NCI-H1048 (cell line): ENCODE data around the gene CFAP92.

ENCODE experiments used
- DNase-seq: peaks from one replicate; lab custom pipeline; 2025; lab: John Stamatoyannopoulos, UW

The CFAP92 gene, protein sequence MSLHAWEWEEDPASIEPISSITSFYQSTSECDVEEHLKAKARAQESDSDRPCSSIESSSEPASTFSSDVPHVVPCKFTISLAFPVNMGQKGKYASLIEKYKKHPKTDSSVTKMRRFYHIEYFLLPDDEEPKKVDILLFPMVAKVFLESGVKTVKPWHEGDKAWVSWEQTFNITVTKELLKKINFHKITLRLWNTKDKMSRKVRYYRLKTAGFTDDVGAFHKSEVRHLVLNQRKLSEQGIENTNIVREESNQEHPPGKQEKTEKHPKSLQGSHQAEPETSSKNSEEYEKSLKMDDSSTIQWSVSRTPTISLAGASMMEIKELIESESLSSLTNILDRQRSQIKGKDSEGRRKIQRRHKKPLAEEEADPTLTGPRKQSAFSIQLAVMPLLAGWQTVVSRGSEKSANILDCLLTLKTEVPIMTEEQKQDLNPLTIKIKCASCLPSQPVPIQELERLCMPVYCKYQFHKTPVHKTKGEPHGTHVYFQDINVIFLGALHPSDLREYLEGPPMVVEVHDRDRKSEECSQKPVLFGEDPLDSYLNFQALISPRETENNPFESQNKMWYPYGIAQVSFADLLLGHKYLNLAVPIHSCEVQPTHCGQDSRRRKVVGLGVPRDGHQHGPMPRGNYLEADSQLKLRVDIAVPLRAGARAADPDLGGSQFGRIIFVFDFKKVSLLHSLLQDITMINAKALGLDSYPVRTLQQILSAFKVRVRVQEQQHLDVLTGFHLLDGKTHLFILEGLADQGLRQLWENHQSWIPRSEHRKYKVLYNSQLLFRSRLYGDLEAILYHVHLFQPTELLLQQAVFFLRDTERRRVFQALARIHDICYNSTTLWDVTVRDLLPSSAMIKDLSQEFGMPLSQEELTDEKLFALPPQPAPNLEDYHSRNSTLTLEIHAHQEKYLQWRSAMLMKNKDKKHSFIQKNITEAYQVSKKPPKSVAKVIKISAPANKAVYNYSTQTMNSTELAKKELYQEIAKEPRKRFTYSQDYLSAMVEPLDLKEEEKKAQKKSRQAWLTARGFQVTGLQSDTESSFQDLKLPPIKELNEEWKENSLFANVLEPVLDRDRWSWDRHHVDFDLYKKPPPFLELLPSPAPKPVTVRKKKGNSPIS

DNA sequence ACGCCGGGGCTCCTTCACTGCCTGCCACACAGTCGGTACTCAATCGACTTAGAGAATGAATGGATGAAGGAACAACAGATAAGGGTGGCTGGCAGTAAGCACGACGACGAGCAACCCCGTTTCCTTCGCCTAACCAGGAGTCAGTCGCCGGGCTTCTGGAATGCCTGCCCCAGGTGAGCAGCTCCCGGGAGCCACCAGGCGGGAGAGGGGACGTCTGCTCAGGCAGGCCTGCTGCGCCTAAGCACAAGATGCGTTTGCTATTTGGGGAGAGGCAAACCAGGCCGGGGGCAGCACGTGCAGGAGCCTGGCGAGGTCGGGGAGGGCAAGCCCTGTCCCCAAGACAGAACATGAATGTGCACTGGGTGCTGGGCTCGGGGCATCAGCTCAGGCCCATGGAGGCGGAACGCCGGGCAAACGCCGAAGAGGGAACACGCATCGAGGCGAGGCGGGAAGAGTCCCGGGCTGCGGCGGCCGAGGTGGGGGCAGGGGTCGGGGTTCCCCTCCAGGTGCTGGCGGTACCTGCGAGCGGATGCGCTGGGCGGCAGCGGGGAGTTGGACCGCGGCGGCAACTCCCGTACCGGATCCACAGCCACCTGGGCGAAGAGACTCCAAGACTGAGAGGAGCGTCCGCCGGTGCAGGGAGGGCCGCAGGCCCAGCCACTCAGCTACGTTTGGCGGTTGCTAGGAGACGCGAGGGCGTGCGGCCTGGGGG is at the start of gene CFAP92:
TSS of gene CFAP92 (minus strand) at position 616 of the 712 bp plus-strand sequence. CDS start 772 bp downstream, outside the sequence.
- no peak for DNase-seq

DNA sequence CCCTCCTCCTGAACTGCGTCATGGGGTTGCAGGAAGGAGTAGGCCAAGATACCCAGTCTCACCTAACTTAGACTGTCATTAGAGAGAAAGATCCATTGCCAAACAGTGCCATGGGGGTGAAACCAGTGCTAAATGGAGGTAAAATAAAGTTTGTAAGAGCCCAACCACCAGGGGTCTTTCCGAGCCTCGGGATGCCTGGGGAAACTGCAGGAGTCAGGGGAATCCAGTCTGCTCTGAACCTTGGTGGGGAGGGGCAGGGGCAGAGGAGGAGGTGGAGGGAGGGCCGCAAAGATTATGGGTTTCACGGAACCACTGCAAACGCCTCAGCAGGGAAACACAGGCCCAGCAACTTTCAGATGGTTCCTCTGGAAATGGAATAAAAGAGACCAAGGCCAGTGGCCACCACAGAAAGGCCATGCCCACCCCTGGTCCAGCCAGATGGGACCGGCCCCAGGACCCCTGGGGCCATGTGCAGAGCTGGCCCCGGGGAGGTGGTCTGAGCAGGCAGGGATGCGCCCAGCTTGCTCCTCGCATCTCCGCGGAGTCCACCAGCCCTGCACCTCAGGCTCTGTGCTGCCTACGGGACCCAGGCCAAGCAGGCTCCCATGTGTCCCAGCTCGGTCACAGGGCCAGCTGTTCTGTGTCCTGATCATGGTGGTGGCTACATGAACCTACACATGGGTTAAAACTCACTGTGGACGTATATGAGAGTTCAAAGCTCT is 46.9 kb upstream of the CFAP92 start:
- DNase-seq: no peak

DNA sequence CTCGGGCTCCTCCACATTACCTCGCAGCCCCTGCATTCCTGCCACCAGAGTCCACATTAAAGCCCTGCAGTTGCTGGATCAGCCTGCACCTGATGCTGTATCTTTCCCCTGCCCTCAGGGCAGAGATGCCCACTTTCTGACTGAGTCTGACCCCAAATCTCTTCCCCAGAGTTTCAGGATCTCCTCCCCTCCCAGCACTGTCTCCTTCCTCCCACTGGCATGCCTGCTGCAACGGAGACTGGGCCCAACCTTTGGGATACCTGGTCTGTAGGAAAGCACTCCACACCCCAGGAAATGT is 46.1 kb upstream of the CFAP92 start:
- no peak for DNase-seq

DNA sequence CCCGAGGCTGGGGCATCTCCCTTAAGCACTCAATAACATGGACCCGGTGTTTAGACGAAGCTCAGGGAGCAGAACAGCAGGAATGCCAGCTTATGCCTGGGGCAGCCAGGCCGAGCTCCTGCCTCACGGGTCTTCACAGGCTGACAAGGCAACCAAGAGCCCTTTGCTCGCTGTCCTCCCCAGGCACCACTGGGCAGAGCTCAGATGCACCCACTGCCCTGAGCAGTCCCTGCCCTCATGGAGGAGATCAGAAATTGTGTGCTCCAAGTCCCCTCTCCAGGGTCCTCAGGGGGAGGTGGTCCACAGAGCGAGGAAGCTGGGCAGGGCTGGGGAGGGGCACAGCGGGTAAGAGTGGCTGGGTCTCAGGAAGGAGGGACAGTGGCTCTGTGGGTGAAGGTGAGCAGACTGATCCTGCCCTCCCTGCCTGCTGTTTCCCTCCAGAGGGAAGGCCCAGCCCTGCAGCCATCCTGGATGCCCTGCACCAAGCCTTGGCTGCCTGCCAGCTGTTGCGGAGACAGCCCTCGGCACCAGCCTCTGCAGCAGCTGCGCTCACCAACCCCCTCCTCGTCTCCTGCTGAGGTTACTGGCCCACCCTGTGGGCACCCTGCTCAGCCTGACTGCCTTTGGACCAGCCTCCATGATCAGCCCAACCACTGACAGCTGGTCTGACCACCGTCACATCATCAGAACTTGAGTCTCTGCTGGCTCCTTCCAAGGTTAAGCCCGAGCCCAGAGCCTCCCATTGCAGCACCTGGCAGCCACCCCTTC is 45.6 kb upstream of the CFAP92 start:
- DNase-seq: no peak

DNA sequence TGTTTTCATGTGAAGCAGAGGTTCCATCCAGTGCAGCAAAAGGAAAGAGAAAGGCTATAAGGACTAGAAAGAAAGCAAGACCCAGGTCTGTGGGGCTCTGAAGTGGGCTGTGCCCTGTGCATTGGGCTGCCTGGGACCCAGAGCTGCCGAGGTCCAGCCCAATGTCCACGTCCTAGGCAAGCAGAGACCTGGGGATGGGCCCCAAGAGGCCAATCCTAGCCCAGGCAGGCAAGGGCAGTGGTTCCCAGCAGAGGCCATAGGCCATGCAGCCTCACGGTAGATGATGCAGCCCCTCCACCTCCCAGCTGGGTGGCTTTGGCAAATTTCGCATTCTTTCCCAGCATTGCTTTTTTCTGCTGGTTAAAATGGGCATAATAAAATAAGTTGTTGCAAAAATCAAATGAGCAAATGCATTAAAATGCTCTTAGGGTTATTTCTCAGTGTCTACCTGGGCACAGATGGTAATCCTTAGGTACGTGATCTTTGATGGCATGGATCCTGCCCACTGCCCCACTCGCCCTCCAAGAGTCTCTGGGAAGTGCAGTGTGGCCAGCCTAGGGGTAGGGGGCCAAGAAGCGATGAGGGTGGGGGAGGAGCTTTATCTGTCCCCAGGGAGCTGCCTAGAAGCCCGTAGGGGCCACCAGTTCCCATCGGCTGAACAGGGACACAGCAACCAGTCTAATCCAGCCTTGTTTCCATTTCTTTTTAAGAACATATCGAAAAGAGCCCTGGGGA is 44.4 kb upstream of the CFAP92 start:
- no peak for DNase-seq

DNA sequence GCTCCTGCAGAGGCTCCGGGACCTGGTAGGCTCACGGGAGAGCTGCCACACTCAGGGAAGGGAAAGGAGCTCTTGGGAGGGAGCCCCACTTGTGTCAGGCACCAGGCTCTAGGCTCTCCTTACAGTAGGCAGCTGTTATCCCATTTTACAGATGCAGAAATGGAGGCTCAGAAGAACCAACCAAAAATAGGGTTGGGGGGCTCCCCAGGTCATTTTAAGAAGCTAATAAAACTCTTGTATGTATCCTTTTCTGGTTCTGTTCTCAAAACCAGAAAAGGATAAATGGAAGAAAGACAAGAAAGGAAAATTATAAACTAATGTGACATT is 43.2 kb upstream of the CFAP92 start:
- DNase-seq: no peak

DNA sequence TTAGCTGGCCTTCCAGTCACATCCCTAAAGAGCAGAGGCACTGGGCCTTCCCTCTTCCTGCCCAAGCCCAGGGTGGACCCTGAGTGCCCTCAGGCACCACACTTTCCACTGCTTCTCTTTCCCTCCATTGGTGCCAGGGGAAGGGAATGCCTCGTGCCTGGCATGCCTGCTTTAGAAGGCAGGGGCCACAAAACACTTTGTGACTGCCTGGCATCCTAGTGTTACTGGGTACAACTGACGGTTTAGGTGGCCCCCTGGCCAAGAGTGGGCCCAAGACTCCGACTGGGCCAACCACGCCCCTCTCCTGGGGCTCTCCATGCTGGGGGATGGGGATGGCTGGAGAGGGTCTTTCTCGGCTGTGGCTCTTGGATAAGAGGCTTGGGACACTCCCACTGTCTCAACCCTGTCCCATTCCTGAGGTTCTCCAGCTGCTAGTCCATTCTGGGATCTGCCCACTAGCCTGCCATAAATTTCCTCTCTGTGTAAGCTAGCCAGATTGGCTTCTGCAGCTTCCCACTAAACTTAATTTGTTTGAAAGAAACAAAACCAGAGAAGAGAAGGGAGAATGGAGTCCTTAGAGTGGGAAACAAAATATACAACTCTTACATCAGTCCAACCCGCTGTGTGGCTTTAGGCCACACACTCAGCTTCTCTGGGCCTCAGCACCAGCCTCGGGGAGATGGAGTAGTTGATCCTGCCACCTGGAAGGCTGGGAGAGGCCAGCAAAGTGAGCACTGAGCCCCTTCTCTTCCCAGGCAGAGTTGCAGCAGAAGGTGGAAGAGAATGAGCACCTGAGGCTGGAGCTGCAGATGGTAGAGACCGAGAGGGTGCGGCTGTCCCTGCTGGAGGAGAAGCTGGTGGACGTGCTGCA is 42.6 kb upstream of the CFAP92 start:
- DNase-seq: no peak

DNA sequence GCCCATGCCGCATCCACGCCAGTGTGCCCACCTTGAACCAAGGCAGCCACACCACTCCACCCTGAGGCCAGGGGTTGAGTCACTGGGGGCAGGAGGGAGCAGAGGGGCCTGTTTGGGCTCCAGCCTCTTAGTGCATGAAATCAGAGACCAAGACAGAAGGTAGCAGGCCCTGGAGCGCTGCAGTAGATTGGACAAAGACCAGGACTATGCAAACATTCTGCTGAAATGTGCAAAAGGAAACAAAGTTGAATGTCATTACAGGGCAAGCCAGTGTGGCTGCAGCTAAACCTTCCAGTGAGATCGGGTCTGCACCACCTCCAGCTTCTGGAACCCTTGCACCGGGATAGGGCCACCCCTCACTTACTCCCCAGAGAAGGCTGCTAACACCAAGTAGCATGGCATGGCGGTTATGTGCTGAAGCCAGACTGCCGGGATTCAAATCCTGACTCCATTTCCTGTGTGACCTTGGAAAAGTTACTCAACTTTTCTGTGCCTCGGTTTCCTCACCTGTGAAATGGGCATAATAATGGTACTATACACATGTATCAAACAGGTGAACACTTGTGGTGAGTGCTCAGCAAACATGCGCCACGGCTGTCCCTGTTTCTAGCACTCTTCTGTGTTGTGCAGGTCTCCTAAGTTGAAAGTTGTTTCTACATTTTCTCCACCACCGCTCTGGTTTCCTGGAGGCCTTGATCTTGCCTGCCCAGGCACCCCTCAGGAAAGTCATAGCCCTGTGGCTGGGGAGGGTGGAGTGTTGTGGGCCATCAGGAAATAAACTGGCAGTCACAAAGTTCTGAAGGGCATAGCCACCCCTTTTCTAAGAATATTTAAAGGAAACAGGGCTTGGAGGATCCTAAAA is 41.7 kb upstream of the CFAP92 start:
- DNase-seq: no peak

DNA sequence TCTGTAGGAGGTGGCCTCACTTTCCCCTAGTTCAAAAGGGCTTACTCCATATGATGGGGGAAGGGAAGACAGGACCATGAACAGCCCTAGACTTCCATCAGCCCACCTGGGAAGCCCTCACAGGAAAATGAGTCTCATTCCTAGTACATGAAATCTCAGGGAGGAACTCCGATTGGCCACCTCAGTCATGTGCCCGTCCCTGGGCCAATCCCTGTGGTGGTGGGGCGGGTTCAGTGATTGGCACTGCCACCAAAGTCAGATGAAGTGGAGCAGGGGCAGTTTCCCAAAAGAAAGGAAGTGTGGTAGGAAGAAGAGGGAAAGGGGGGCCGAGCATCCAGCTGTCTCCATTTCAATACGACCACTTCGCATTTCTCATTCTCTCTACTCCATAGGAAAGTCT is 40.8 kb upstream of the CFAP92 start:
- no peak for DNase-seq

DNA sequence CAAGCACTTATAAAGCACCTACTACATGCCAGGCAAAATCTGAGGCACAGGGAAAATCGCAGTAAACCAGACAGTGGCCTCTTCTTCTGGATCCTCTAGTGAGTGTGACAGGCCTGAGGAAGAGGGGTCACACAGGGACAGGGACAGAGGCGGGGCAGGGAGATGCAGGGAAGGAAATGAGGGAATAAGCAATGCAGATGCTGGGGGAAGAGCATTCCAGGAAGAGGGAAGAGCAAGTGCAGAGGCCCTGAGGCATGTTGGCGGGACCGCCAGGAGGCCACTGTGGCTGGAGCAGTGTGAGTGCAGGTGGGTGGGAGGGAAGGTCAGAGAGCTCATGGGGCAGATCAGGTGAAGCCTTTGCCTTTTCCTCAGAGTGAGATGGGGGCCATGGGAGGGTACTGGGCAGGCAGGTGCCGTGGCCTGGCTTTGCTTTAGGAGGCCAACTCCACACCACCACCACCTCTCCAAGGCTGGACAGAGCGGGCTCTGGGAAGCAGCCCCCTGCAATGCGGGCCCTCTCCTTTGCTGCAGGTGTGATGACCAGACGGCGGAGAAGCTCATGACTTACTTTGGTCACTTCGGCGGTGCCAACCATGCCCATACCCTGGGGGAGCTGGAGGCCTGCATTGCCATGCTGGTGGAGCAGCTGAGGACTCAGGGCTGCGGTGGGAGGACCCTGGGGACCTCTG is 39.9 kb upstream of the CFAP92 start:
- DNase-seq: no peak

DNA sequence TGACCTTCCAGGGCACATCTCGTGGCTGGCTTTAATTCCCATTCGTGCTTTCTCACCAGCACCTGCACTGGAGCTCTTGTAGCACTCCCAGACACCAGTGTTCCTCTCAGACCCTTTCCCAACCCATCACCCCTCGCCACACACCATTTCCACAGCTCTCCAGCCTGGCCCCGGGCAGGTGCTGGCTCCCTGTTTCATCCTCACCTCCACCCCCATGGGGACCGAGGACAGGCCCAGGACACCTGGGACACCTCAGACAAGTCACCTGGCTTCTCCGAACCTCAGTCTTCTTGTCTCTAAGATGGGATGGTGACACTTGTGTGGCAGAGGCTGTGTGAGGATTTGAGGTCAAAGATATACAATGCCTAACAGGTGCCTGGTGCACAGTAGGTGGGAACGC is 39.3 kb upstream of the CFAP92 start:
- no peak for DNase-seq

DNA sequence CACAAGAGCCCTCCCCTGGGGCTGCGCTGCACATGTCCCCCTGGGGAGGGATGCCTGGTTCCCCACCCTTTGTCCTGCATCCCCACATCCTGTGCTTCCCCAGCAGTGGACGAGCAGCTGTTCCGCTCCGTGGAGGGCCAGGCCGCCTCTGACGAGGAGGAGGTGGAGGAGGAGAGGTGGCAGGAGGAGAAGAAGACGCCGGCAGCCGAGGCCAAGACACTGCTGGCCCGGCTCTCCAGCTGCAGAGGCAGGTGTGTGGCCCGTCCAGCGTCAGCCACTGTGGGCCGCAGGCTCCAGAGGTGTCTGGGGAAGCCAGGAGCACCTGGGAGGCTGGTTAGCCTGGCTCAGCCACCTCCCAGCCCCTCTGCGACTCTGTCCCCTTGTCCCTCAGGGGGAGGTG is 38.8 kb upstream of the CFAP92 start:
- no peak for DNase-seq

DNA sequence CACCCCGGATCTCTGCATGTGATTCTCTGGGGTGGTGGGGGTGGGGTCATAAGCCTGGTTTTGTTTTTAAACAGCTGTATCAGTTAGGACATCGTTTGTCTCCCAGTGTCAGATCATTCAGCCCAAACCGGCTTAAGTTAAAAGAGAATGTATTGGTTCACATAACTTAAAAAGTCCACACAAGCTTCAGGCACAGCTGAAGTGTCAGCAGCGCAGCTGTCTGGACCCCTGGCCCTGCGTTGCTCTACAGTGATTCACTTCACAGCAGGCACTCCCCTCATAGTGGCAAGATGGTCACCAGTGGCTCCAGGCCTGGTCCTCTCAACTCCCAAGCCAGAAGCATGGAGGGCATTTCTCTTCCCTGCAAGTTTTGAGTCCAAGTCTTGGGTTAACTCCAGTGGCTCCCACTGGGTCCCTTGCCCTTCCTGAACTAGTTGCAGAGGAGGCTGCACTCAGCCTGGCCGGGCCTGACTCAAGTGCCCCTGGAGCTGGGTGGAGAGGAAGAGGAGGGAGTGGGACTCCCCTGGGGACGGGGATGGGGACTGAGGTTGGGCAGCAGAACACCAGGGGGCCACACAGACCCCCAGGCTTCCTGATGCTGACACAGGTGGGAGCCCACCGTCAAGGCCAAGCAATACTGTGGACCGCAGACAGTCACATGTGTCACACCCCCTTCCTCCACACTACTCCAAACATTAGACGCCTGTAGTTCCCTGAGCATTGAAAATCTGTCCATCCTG is 37.8 kb upstream of the CFAP92 start:
- no peak for DNase-seq

DNA sequence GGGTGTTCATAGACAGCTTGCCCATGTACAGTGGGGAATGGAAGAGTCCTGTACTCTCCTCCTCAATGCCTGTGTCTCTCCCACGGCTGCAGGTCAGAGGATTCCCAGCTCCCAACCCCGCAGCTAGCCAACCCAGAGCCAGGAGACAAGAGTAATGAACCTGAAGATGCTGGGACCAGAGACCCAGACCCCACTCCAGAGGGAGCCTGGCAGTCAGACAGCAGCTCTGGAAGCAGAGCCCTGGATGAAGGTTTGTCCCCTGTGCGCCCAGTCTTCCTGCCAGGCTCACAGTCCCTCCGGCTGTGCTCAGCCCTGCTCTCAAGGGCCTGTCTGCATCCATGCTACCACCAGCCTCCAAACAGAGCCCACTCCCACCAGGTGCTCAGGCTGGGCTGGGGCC is 36.7 kb upstream of the CFAP92 start:
- DNase-seq: no peak

DNA sequence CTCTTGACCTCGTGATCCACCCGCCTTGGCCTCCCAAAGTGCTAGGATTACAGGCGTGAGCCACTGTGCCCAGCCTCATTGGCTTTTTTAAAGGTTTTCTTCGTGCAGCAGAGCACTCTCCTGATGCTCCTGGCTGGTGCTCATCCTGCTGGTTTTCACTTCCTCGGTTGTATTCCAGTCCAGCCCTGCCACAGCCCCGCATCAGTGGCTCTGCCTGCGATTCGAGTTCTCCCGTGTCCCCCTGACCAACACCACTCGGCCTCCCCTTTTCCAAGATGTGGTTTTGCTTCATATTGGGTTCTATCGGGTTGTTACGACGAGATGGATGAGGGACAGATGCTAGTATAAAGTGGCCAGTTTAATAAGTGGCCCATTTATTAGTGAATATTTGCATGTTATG is 35.0 kb upstream of the CFAP92 start:
- DNase-seq: no peak

DNA sequence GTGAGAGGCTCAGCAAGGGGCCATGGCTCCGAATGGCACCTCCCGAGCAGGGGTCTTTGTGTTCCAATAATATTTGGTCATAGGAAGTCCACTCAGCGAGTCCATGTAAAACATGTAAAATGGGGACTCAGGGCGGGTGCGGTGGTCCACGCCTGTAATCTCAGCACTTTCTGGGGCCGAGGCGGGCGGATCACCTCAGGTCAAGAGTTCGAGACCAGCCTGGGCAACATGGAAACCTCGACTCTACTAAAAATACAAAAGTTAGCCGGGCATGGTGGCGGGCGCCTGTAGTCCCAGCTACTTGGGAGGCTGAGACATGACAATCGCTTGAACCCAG is 33.6 kb upstream of the CFAP92 start:
- DNase-seq: no peak
